Ishikawa (cell line): ENCODE measurements around the gene TLE6.
A peak's percentile ranks its signal among the peaks of the same experiment; 100 is the strongest.

Experiments
- CEBPB ChIP-seq: IDR thresholded peaks from 2 replicates; pipeline ENCODE4 v1.6.1; 2012
- CREB1 ChIP-seq: IDR thresholded peaks from 2 replicates; pipeline ENCODE4 v1.6.1; 2012; ENCODE audit warnings: low read depth
- EGR1 ChIP-seq: IDR thresholded peaks from 2 replicates; pipeline ENCODE4 v1.6.1; 2012
- EP300 ChIP-seq: IDR thresholded peaks from 2 replicates; pipeline ENCODE4 v1.6.1; 2012; ENCODE audit warnings: borderline replicate concordance
- FOXM1 ChIP-seq: IDR thresholded peaks from 2 replicates; pipeline ENCODE4 v1.6.1; 2012; ENCODE audit warnings: low read depth, borderline replicate concordance
- MAX ChIP-seq: IDR thresholded peaks from 2 replicates; pipeline ENCODE4 v1.6.1; 2012
- NFIC ChIP-seq: IDR thresholded peaks from 2 replicates; pipeline ENCODE4 v1.6.1; 2012
- RAD21 ChIP-seq: IDR thresholded peaks from 2 replicates; pipeline ENCODE4 v1.6.1; 2012; ENCODE audit warnings: low read depth
- REST ChIP-seq: IDR thresholded peaks from 2 replicates; pipeline ENCODE4 v1.6.1; 2012; ENCODE audit warnings: low read depth, mild to moderate bottlenecking
- TAF1 ChIP-seq: IDR thresholded peaks from 2 replicates; pipeline ENCODE4 v1.6.1; 2012; ENCODE audit warnings: low read depth, mild to moderate bottlenecking
- TCF12 ChIP-seq: IDR thresholded peaks from 2 replicates; pipeline ENCODE4 v1.6.1; 2012; ENCODE audit warnings: low read depth
- TEAD4 ChIP-seq: IDR thresholded peaks from 2 replicates; pipeline ENCODE4 v1.6.1; 2012
- USF1 ChIP-seq: IDR thresholded peaks from 2 replicates; pipeline ENCODE4 v1.6.1; 2012
- YY1 ChIP-seq: IDR thresholded peaks from 2 replicates; pipeline ENCODE4 v1.6.1; 2012; ENCODE audit warnings: low read depth
- ZBTB7A ChIP-seq: IDR thresholded peaks from 2 replicates; pipeline ENCODE4 v1.6.1; 2012; ENCODE audit warnings: low read depth

Gene TLE6

GRCh38 chr19:2945575-2946184 is 31.7 kb upstream of the TLE6 start:
- no peak for TF ChIP-seq MAX
- TF ChIP-seq ZBTB7A, result no peak
- TF ChIP-seq TCF12, result no peak
- TF ChIP-seq USF1, result no peak
- no peak for TF ChIP-seq NFIC
- TF ChIP-seq CEBPB, result no peak
- TF ChIP-seq YY1, result no peak; the same call in 1 of the 2 replicates
- TF ChIP-seq RAD21, result no peak
- TF ChIP-seq CREB1, result no peak
- no peak for TF ChIP-seq EGR1
- no peak for TF ChIP-seq TAF1
- no peak for TF ChIP-seq TEAD4
- no peak for TF ChIP-seq REST
- no peak for TF ChIP-seq FOXM1
- TF ChIP-seq EP300, result no peak

- TF ChIP-seq FOXM1, result no peak
- TF ChIP-seq ZBTB7A, result 0 out of 2 replicates have a peak, but pooled peaks have one; percentile 5
Measured at GRCh38 chr19:2949939-2950285, 27.5 kb upstream of the TLE6 start.

GRCh38 chr19:2950286-2951124 is 26.9 kb upstream of the TLE6 start:
- no peak for TF ChIP-seq RAD21
- peak; percentile 36; the same call in 1 of the 2 replicates for TF ChIP-seq TCF12
- peak; percentile 31; the same call in 1 of the 2 replicates for TF ChIP-seq EGR1
- TF ChIP-seq CEBPB, result no peak
- TF ChIP-seq MAX, result 0 out of 2 replicates have a peak, but pooled peaks have one; percentile 9
- TF ChIP-seq CREB1, result 0 out of 2 replicates have a peak, but pooled peaks have one; percentile 30
- peak; percentile 79 for TF ChIP-seq YY1
- peak; percentile 85 for TF ChIP-seq NFIC
- peak; percentile 99 for TF ChIP-seq TAF1
- no peak for TF ChIP-seq FOXM1

GRCh38 chr19:2952953-2953481 is 24.3 kb upstream of the TLE6 start:
- TF ChIP-seq FOXM1, result peak; percentile 68
- peak; percentile 93 for TF ChIP-seq TCF12
- TF ChIP-seq NFIC, result peak; percentile 88
- no peak; the same call in 1 of the 2 replicates for TF ChIP-seq RAD21
- peak; percentile 52 for TF ChIP-seq MAX
- TF ChIP-seq CEBPB, result peak; percentile 73
- peak; percentile 52; the same call in 1 of the 2 replicates for TF ChIP-seq TEAD4
- TF ChIP-seq EP300, result peak; percentile 87
- TF ChIP-seq ZBTB7A, result no peak

GRCh38 chr19:2957160-2957559 is 20.2 kb upstream of the TLE6 start:
- TF ChIP-seq TCF12 (no peak), CEBPB (no peak), MAX (no peak), USF1 (no peak), RAD21 (no peak), ZBTB7A (no peak), CREB1 (no peak), REST (no peak), TEAD4 (no peak), TAF1 (no peak), FOXM1 (no peak), EGR1 (no peak), EP300 (no peak), NFIC (no peak), YY1 (no peak)
